Liver (tissue), 9 donors: ENCODE data around the gene RPTOR. TPM values are rescaled to one million over a fixed set of nuclear protein-coding genes. Genes with fewer than 3 reads are reported as not detected.

Experiments used
- DNase-seq: peaks from one replicate; pipeline ENCODE4 v3.0.0-alpha.2; 2017; ENCODE audit warnings: low spot score
- H3K27ac ChIP-seq, 2 donors: one replicate each; pipeline ENCODE4 v1.7.0; 2013; ENCODE audit warnings: inconsistent platforms in 2 of 2, low read length in 2 of 2, control low read depth in 1 of 2, low read depth in 1 of 2, mild to moderate bottlenecking in 1 of 2
- H3K27me3 ChIP-seq, 4 donors: one replicate each; pipeline versions ENCODE4 v1.6.1 to v1.7.0; 2013; ENCODE audit warnings: low read length in 3 of 4, inconsistent platforms in 1 of 4, mild to moderate bottlenecking in 1 of 4, moderate library complexity in 1 of 4; ENCODE audit not compliant: control insufficient read depth in 4 of 4, insufficient read depth in 4 of 4
- H3K36me3 ChIP-seq, 4 donors: one replicate each; pipeline versions ENCODE4 v1.6.1 to v1.7.0; 2013; ENCODE audit warnings: low read length in 3 of 4, mild to moderate bottlenecking in 3 of 4, low read depth in 1 of 4, moderate library complexity in 1 of 4; ENCODE audit not compliant: control insufficient read depth in 4 of 4, insufficient read depth in 3 of 4
- H3K4me1 ChIP-seq, 4 donors: one replicate each; pipeline versions ENCODE4 v1.6.1 to v1.7.0; 2013; ENCODE audit warnings: low read length in 3 of 4, mild to moderate bottlenecking in 3 of 4, moderate library complexity in 1 of 4; ENCODE audit not compliant: control insufficient read depth in 4 of 4, insufficient read depth in 4 of 4
- H3K4me3 ChIP-seq, 3 donors: one replicate each; pipeline versions ENCODE4 v1.6.1 to v1.7.0; 2013; ENCODE audit warnings: low read length in 3 of 3, control low read depth in 1 of 3, low read depth in 1 of 3, mild to moderate bottlenecking in 1 of 3
- H3K9ac ChIP-seq, 2 donors: one replicate each; pipeline ENCODE4 v1.7.0; 2013; ENCODE audit warnings: low read length in 2 of 2, mild to moderate bottlenecking in 2 of 2, moderate library complexity in 2 of 2, control low read depth in 1 of 2, low read depth in 1 of 2
- H3K9me3 ChIP-seq, 4 donors: one replicate each; pipeline versions ENCODE4 v1.6.1 to v1.7.0; 2013; ENCODE audit warnings: low read length in 3 of 4; ENCODE audit not compliant: control insufficient read depth in 4 of 4
- EGR1 ChIP-seq, 2 donors: IDR thresholded peaks; 2 replicates each; pipeline ENCODE4 v1.6.1; 2016 to 2018; ENCODE audit warnings: antibody characterized with exemption in 2 of 2, low read depth in 2 of 2
- FOXA1 ChIP-seq: IDR thresholded peaks from 2 replicates; pipeline ENCODE4 v1.6.1; 2016; ENCODE audit warnings: antibody characterized with exemption
- GABPA ChIP-seq, 2 donors: IDR thresholded peaks in 1 of 2; conservative IDR thresholded peaks in 1 of 2; 2 replicates each; pipeline ENCODE4 v1.6.1; 2016; ENCODE audit warnings: antibody characterized with exemption in 2 of 2, mild to moderate bottlenecking in 1 of 2, moderate library complexity in 1 of 2
- JUND ChIP-seq, 2 donors: IDR thresholded peaks; 2 replicates each; pipeline ENCODE4 v1.6.1; 2016; ENCODE audit warnings: antibody characterized with exemption in 2 of 2
- NR2F2 ChIP-seq: IDR thresholded peaks from 2 replicates; pipeline ENCODE4 v1.6.1; 2016; ENCODE audit warnings: antibody characterized with exemption
- RAD21 ChIP-seq, 2 donors: IDR thresholded peaks; 2 replicates each; pipeline ENCODE4 v1.6.1; 2016; ENCODE audit warnings: antibody characterized with exemption in 2 of 2, mild to moderate bottlenecking in 2 of 2
- RXRA ChIP-seq, 2 donors: IDR thresholded peaks; 2 replicates each; pipeline ENCODE4 v1.6.1; 2017 to 2018; ENCODE audit warnings: antibody characterized with exemption in 2 of 2, mild to moderate bottlenecking in 1 of 2
- SP1 ChIP-seq: IDR thresholded peaks from 2 replicates; pipeline ENCODE4 v1.6.1; 2018; ENCODE audit warnings: antibody characterized with exemption, mild to moderate bottlenecking
- TAF1 ChIP-seq: conservative IDR thresholded peaks from 2 replicates; pipeline ENCODE4 v1.6.1; 2016; ENCODE audit warnings: antibody characterized with exemption, mild to moderate bottlenecking
- YY1 ChIP-seq: IDR thresholded peaks from 2 replicates; pipeline ENCODE4 v1.6.1; 2016; ENCODE audit warnings: antibody characterized with exemption, mild to moderate bottlenecking
- ZBTB33 ChIP-seq: IDR thresholded peaks from 2 replicates; pipeline ENCODE4 v1.6.1; 2016; ENCODE audit warnings: antibody characterized with exemption
- WGBS: extraction: QIAGEN DNeasy Blood & Tissue Kit; methylation state at CpG from one replicate; pipeline ENCODE4 v1.1.7; 2013; 5-methylcytosine and 5-hydroxymethylcytosine counted together
- polyA plus RNA-seq, 2 donors: library from polyadenylated mRNA; stranded (reverse) in 1 of 2; unstranded in 1 of 2; fragments of 200-250 nt in 1 of 2; fragments of >200 nt in 1 of 2; fragmentation: Nextera tagmentation in 1 of 2; extraction: Ambion mirVana in 1 of 2; gene quantifications; one replicate each; pipeline versions ENCODE4 v1.2.1 to v1.2.3, GENCODE V29; 2013 to 2015
- total RNA-seq, 2 donors: library from RNA; depleted of rRNA; stranded (reverse); fragments of >200 nt; gene quantifications; one replicate each; pipeline ENCODE4 v1.2.3, GENCODE V29; 2014
- TF ChIP-seq, protein P1 (sequence below): fragments of 150-350 bp; IDR thresholded peaks from 2 replicates; pipeline ENCODE4 v1.5.1; 2017; ENCODE audit warnings: improper control_type of control experiment, low read depth, low read length; ENCODE audit not compliant: missing input control
- TF ChIP-seq, protein P2 (sequence below): IDR thresholded peaks from 2 replicates; pipeline ENCODE4 v1.6.1; 2016; ENCODE audit warnings: antibody characterized with exemption
- TF ChIP-seq, protein P3 (sequence below): IDR thresholded peaks from 2 replicates; pipeline ENCODE4 v1.6.1; 2016; ENCODE audit warnings: antibody characterized with exemption
- donor health status: healthy.
- donor health status: healthy.
- donor health status: healthy.
- donor health status: healthy.
- donor health status: healthy.

Gene RPTOR
- total and polyA plus RNA-seq, 4 donors, result 4.8 to 25.4 (median 11.6) TPM

DNA sequence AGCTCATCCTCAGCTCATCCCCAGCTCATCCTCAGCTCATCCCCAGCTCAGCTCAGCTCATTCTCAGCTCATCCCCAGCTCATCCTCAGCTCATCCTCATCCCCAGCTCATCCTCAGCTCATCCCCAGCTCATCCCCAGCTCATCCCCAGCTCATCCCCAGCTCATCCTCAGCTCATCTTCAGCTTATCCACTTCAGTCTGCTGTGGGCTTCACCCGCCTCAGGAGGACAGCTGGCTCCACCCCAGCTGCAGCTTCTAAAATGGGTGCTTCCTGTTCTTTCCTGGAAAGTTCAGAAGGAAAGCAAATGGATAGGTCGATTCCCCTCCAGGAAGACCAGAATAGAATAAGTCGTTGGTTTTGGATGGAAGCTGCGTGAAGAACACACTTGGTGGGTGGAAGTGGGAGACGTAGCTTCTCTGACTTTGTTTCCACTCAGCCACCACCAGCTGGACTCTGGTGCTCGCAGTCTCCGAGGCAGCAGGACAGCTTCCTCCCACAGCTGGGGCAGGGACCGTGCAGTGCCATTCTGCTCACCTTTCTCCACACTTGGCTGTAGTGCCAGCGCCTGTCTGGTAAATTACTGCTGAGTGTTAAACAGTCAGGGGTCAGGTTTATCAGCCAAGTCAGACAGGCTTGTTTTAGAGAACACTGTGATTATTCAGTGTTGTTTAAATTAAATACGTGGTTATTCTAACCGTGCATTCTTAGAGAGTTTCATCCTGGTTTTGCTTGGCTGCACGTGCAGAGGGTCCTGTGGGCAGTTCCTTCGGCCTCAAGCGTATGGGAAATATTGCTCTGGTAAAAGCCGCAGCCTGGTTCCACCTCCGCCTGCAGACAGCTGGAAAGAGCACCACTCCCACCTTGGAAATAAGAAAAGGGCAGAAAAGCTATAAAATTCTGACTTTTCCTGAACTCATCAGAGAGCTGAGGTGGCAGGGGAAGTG is 386.0 kb downstream of the RPTOR start:
- Histone ChIP-seq H3K27ac (no peak overlapping the region), H3K36me3 (peaks cover 1 to 25% (median 4%) of the 10 kb centered on the region in 4 donors), H3K4me3 (no peak overlapping the region), H3K9ac (no peak overlapping the region), H3K9me3 (no peaks in the 10 kb centered on the region), H3K4me1 (no peaks in the 10 kb centered on the region), H3K27me3 (no peaks in the 10 kb centered on the region)
- TF ChIP-seq FOXA1 (no peak), TAF1 (no peak), JUND (IDR thresholded peaks at IDR 0.05) (no peak), RXRA (IDR thresholded peaks at IDR 0.05) (no peak)
- TF ChIP-seq, protein P1, sequence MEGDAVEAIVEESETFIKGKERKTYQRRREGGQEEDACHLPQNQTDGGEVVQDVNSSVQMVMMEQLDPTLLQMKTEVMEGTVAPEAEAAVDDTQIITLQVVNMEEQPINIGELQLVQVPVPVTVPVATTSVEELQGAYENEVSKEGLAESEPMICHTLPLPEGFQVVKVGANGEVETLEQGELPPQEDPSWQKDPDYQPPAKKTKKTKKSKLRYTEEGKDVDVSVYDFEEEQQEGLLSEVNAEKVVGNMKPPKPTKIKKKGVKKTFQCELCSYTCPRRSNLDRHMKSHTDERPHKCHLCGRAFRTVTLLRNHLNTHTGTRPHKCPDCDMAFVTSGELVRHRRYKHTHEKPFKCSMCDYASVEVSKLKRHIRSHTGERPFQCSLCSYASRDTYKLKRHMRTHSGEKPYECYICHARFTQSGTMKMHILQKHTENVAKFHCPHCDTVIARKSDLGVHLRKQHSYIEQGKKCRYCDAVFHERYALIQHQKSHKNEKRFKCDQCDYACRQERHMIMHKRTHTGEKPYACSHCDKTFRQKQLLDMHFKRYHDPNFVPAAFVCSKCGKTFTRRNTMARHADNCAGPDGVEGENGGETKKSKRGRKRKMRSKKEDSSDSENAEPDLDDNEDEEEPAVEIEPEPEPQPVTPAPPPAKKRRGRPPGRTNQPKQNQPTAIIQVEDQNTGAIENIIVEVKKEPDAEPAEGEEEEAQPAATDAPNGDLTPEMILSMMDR, result no peak
- TF ChIP-seq, protein P2, sequence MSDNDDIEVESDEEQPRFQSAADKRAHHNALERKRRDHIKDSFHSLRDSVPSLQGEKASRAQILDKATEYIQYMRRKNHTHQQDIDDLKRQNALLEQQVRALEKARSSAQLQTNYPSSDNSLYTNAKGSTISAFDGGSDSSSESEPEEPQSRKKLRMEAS, result no peak
- TF ChIP-seq, protein P3, sequence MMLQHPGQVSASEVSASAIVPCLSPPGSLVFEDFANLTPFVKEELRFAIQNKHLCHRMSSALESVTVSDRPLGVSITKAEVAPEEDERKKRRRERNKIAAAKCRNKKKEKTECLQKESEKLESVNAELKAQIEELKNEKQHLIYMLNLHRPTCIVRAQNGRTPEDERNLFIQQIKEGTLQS, result no peak
- WGBS, result 87% methylated on average over 16 of the region's 16 CpGs
- DNase-seq, result no peak

DNA sequence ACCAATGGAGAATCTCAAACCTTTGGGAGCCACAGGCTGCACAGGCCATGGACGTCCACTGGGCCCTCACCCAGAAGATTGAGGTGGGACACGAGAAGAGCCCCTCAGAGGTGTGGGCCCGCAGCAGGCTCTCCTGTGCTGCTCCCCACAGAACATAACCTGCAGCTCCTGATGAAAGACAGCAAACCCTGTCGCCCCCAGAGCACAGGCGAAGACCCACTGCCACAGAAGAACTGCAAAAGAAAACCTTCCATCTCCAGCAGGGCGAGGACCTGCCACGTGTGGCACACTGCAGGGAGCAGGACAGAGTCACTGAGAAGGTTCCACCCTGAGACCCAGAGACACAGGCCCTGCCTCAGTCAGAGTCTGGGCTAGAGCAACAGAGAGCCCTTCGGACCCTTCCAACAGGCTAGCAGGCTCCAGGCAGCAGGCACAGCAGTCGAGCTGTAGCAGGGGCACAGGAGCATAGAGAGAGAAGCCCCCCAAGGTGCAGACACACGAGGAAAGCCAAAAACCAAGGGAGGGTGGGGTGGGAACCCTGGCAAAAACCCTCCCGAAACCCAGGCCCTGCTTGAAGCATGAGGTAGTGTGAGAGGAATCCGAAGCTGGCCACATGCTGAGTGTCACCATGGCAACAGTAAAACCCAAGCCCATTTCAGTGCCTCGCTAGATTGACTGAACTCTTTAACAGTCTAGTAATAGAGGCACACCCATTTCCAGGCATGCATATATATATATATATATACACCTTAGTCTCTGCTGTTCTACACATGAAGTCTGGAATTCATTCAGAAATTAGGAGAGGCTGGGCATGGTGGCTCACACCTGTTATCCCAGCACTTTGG is 387.0 kb downstream of the RPTOR start:
- WGBS, result 91% methylated on average over 13 of the region's 13 CpGs

More for the DNA sequence above, 387.0 kb downstream of the RPTOR start:
- Histone ChIP-seq H3K27ac (no peak overlapping the region), H3K36me3 (peaks cover 0 to 14% (median 2%) of the 10 kb centered on the region in 4 donors), H3K4me1 (no peaks in the 10 kb centered on the region), H3K9me3 (no peaks in the 10 kb centered on the region), H3K9ac (no peak overlapping the region), H3K27me3 (no peaks in the 10 kb centered on the region), H3K4me3 (no peak overlapping the region)
- no peak for TF ChIP-seq RAD21 (IDR thresholded peaks at IDR 0.05)
- TF ChIP-seq, protein P2, result no peak
- TF ChIP-seq NR2F2, result no peak
- no peak for TF ChIP-seq YY1
- no peak for TF ChIP-seq ZBTB33
- TF ChIP-seq, protein P3, result no peak
- no peak for TF ChIP-seq TAF1
- TF ChIP-seq EGR1 (IDR thresholded peaks at IDR 0.05; ENCODE audit: low read depth in 2 of 2), result no peak
- TF ChIP-seq GABPA (IDR thresholded peaks at IDR 0.05 in 1 of 2, conservative IDR thresholded peaks at IDR 0.05 in 1 of 2), result no peak
- no peak for TF ChIP-seq SP1
- TF ChIP-seq, protein P1, result no peak
- no peak for DNase-seq
